ENCODE measurements around the gene PTPRN2.

PTPRN2 gene

DNA sequence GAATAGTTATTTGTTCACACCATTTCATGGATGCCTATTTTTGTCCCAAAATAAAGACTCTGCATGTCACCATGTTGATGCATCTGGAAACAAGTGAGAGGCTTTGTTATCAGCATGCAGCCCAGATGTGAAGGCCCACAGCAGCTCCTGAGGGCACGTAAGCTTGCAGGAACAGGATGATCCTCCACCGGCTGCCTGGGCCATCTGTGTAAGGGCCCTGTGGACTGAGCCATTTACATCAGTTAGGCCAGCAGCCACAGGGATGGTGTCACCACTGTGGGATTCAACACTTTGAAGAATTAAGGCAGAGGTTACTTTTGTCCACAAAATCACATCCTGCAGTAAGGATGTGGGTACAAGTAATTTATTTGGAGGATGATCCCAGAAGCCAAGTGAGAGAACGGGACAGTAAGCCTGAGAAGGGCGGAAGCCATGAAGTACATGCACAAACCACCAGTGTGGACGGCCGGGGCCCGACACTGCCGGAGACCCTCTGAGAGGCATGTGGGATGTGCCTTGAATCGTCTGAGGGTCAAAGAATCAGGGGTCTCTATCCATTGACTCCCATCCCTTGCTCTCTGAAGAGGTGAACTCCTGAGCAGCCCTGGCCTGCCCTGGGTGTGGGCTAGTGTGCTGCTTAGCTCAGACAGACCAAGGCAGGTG, 641.1 kb downstream of the PTPRN2 start:
- TF ChIP-seq, protein P1, sequence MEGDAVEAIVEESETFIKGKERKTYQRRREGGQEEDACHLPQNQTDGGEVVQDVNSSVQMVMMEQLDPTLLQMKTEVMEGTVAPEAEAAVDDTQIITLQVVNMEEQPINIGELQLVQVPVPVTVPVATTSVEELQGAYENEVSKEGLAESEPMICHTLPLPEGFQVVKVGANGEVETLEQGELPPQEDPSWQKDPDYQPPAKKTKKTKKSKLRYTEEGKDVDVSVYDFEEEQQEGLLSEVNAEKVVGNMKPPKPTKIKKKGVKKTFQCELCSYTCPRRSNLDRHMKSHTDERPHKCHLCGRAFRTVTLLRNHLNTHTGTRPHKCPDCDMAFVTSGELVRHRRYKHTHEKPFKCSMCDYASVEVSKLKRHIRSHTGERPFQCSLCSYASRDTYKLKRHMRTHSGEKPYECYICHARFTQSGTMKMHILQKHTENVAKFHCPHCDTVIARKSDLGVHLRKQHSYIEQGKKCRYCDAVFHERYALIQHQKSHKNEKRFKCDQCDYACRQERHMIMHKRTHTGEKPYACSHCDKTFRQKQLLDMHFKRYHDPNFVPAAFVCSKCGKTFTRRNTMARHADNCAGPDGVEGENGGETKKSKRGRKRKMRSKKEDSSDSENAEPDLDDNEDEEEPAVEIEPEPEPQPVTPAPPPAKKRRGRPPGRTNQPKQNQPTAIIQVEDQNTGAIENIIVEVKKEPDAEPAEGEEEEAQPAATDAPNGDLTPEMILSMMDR (IDR thresholded peaks at IDR 0.05; ENCODE audit: low read depth, low read length, missing control alignments), result no peak
- no peak for DNase-seq (ENCODE audit: low read depth)
- no peak overlapping the region for H3K4me3 ChIP-seq (ENCODE audit: low read depth, low read length)
- in situ Hi-C loops (cut with HindIII; ENCODE audit: low sequenced_read_pairs), result no loop called here

DNA sequence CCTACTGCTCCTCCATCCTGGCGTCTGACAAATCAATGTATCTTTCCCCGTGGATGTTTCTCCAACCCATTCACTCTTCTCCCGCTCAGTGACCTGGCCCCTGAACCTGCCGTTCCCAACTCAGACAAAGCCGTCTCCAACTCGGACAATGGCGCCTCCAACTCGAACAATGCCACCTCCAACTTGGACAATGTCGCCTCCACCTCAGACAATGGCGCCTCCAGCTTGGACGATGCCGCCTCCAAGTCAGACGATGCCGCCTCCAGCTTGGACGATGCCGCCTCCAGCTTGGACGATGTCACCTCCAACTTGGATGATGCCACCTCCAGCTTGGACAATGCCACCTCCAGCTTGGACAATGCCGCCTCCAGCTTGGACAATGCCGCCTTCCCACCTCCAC, 642.2 kb downstream of the PTPRN2 start:
- H3K4me3 ChIP-seq (ENCODE audit: low read depth, low read length), result no peak overlapping the region
- DNase-seq (ENCODE audit: low read depth), result no peak
- TF ChIP-seq, protein P1 (IDR thresholded peaks at IDR 0.05; ENCODE audit: low read depth, low read length, missing control alignments), result no peak
- in situ Hi-C loops (cut with HindIII; ENCODE audit: low sequenced_read_pairs), result no loop called here

DNA sequence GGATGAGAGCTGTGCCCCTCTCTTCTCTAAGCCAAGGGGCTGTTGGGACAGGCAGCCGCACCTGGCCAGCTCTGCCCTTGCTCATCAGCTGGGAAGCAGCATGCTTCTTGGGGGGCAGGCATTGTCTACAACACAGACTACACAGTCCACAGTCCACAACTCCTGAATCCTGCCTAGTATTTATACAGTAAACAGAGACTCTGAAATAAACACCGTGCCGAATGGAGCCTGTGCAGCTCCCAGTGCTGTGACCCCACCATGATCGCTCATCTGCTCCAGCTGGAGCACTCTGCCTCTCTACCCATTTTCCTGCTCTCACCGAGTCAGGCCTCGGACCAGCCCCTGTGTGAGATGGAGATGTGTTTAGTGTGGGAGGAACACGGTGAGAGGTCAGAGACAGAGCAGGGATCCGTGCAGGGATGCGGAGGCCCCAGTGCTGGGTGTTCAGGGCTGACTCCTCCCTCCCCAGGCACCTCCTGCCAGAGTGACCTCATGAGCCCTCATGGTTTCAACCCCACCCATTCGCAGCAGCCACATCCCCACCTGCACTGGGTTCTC, 642.8 kb downstream of the PTPRN2 start:
- in situ Hi-C loops (cut with HindIII; ENCODE audit: low sequenced_read_pairs), result no loop called here
- no peak for DNase-seq (ENCODE audit: low read depth)
- TF ChIP-seq, protein P1 (IDR thresholded peaks at IDR 0.05; ENCODE audit: low read depth, low read length, missing control alignments), result no peak
- no peak overlapping the region for H3K4me3 ChIP-seq (ENCODE audit: low read depth, low read length)

DNA sequence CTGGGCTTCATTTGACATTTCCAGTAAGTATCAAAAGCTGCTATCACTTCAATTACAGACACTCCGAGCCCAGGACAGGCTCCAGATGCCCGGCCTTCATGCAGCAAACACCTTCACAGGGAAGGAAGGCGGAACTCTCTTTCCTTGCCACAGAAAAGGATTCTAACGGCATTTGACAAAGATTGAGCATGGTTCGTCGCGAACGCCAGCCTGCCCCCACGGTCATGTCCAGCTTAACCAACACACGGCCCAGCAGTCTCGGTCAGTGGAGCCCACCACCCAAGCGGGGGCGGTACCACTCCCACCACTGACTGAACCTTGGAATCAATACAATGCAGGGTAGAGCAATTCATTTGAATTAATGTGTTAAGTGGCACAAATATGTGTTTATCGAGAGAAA, 643.6 kb downstream of the PTPRN2 start:
- in situ Hi-C loops (cut with HindIII; ENCODE audit: low sequenced_read_pairs), result no loop called here
- TF ChIP-seq, protein P1 (IDR thresholded peaks at IDR 0.05; ENCODE audit: low read depth, low read length, missing control alignments), result no peak
- DNase-seq (ENCODE audit: low read depth), result no peak
- no peak overlapping the region for H3K4me3 ChIP-seq (ENCODE audit: low read depth, low read length)

DNA sequence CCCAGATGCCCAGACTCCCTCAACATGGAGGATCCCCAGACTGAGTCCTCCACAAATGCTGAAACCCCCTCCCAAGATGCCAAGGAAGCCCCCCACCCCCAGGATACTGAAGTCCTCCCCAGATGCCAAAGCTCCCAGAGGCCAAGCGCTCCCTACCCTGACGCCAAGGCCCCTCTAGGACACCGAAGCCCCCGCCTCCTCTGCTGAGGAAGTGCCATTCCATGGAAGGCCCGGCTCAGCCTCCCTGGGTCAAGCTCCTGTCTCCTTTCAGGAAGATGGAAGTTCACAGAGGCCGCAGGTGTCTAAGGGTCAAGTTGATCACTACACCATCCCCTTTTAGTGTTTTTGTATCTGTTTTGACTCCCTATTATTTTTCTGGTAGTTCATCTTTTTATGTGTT, 644.1 kb downstream of the PTPRN2 start:
- DNase-seq (ENCODE audit: low read depth), result no peak
- TF ChIP-seq, protein P1 (IDR thresholded peaks at IDR 0.05; ENCODE audit: low read depth, low read length, missing control alignments), result no peak
- H3K4me3 ChIP-seq (ENCODE audit: low read depth, low read length), result no peak overlapping the region
- in situ Hi-C loops (cut with HindIII; ENCODE audit: low sequenced_read_pairs), result no loop called here

DNA sequence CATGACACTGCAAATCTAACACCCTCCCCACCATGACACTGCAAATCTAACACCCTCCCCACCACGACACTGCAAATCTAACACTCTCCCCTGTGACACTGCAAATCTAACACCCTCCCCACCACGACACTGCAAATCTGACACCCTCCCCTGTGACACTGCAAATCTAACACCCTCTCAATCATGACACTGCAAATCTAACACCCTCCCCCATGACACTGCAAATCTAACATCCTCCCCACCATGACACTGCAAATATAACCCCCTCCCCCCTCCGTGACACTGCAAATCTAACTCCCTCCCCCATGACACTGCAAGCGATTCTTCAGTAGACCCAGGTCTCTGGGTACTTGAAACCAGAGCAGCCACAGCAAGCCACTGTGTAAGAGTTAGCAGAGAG, 646.4 kb downstream of the PTPRN2 start:
- in situ Hi-C loops (cut with HindIII; ENCODE audit: low sequenced_read_pairs), result no loop called here
- TF ChIP-seq, protein P1 (IDR thresholded peaks at IDR 0.05; ENCODE audit: low read depth, low read length, missing control alignments), result no peak
- no peak overlapping the region for H3K4me3 ChIP-seq (ENCODE audit: low read depth, low read length)
- no peak for DNase-seq (ENCODE audit: low read depth)

Measured in astrocyte of the cerebellum (primary cell).